SJSA1 (cell line): ENCODE results near the gene POTEI. TPM values are rescaled to one million over a fixed set of nuclear protein-coding genes. Genes with fewer than 3 reads are reported as not detected.
"Not testable (repeated sequence)": the region's sequence is repeated elsewhere in the genome, so short reads cannot be mapped to it uniquely, and the experiment has no call there.

Experiments
- DNase-seq, 2 experiments: peaks; one replicate each; pipeline ENCODE4 v3.0.0-alpha.2; 2015 to 2020; ENCODE audit warnings: low spot score in 2 of 2, low read depth in 1 of 2
- H3K27ac ChIP-seq: fragments of 250-450 bp; sonication (Bioruptor Pico); 2 replicates; pipeline ENCODE4 v1.5.1; 2020; ENCODE audit warnings: mild to moderate bottlenecking, moderate library complexity
- H3K27me3 ChIP-seq: fragments of 250-450 bp; sonication (Bioruptor Pico); replicated peaks from 2 replicates; pipeline ENCODE4 v1.5.1; 2020; ENCODE audit warnings: mild to moderate bottlenecking, moderate library complexity
- H3K36me3 ChIP-seq: fragments of 250-450 bp; sonication (Bioruptor Pico); 2 replicates; pipeline ENCODE4 v1.5.1; 2020; ENCODE audit warnings: mild to moderate bottlenecking
- H3K4me1 ChIP-seq: fragments of 250-450 bp; sonication (Bioruptor Pico); replicated peaks from 2 replicates; pipeline ENCODE4 v1.6.1; 2021; ENCODE audit warnings: mild to moderate bottlenecking
- H3K4me3 ChIP-seq: fragments of 250-450 bp; sonication (Bioruptor Pico); 2 replicates; pipeline ENCODE4 v1.5.1; 2020; ENCODE audit warnings: mild to moderate bottlenecking
- H3K9me3 ChIP-seq: fragments of 250-450 bp; sonication (Bioruptor Pico); replicated peaks from 2 replicates; pipeline ENCODE4 v1.5.1; 2020; ENCODE audit warnings: mild to moderate bottlenecking
- total RNA-seq: library from RNA; depleted of rRNA; stranded (reverse); fragments of >200 nt; shearing (Covaris generic); gene quantifications from 2 replicates; pipeline ENCODE4 v1.2.3, GENCODE V29; 2014; rRNA removed

Gene POTEI
- total RNA-seq: not detected in 2 replicates

DNA sequence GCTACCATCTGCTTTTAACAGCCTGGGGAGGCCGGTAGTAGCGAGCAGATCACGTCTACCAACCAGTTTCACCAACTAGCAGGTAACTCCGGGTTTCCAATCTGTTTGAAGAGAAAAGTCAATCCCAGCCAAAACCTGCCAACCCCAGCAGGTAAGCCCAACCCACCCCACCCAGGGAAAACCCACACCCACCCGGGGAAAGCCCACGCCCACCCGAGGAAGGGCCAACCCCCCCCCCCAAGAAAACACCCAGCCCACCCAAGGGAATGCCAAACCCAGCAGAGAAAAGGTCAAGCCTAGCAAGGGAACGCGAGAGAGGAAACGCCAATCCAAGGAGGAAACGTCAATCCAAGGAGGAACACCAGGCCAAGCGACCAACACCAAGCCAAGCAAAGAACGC lies at the start of gene POTEI:
TSS of gene POTEI (minus strand) at position 101 of the 400 bp plus-strand sequence. CDS start at position 8, 93 bp downstream.
- H3K27me3 ChIP-seq, H3K4me3 ChIP-seq, H3K27ac ChIP-seq, H3K4me1 ChIP-seq, DNase-seq, H3K36me3 ChIP-seq, H3K9me3 ChIP-seq: not testable (repeated sequence)

DNA sequence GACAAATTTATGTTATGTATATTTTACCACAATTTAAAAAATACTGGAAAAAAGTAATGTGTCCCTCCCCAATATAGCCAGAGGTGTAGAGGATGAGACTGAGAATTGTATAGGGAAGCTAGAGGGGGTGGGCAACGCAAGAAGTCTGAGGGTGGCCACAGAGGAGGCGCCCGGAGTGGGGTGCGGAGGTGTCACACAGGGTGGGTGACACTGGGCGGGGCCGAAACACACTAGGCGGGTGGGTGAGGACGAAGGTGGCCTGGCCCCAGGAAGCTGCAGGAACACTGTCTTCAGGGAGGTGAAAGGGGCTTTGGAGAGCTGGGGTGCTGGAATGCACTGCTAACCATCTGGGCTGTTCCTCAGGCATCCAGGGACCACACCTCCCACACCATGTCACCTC lies 47.3 kb upstream of the POTEI start:
- H3K4me1 ChIP-seq, DNase-seq, H3K36me3 ChIP-seq, H3K9me3 ChIP-seq, H3K27ac ChIP-seq, H3K27me3 ChIP-seq, H3K4me3 ChIP-seq: not testable (repeated sequence)

DNA sequence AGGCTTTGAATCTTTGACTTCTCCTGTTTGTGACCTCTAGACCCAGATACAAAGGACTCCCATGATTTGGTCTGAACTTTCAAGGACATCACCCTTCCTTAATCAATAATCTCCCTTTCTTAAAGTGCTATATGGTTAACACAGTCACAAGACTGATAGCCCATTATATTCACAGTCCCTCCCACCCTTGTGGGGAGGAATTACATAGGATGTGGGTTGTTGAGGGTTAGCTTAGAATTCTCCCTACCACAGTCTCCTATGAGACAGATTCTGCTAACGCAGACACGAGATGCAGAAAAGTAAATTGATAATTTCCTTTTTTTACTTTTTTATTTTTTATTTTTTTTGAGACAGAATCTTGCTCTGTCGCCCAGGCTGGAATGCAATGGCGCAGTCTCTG lies 45.0 kb upstream of the POTEI start:
- H3K9me3 ChIP-seq, H3K4me3 ChIP-seq, DNase-seq, H3K36me3 ChIP-seq, H3K4me1 ChIP-seq, H3K27ac ChIP-seq, H3K27me3 ChIP-seq: not testable (repeated sequence)

DNA sequence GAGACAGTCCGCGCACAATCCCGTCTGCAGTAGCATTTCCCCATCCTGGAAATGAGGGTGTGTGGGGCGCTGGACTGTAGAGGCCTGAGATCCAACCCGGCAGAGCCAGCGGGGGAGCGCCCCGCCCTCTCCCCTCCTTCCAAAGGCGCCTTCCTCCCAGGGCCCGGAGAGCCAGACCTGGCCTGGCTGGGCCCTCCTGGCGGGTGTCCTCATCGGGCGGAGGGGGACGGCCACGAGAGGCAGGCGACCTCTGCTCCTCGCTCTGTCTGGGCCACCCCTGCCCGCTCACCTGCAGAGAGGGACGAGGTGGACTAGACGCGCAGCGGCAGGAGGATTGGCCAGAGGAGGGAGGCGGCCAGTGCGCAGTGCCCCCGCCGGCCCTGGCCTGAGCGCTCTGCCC lies 40.3 kb upstream of the POTEI start:
- H3K4me1 ChIP-seq, H3K4me3 ChIP-seq, H3K9me3 ChIP-seq, DNase-seq, H3K27ac ChIP-seq, H3K36me3 ChIP-seq, H3K27me3 ChIP-seq: not testable (repeated sequence)

DNA sequence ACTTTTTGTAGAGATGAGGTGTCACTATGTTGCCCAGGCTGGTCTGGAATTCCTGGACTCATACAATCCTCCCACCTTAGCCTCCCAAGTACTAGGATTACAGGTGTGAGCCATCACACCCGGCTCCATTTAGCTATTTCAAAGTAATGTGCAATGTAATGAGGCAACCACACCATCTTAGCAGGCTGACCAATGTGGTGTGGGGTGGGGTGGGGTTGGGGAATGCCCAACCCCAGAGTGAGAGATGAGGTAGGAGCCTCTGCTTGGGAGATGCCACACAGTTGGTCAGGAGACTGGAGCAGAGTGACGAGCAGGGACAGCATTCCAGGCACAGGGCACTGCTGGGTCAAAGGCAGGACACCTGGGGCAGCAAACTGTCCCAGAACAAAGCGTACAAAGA lies 39.3 kb upstream of the POTEI start:
- not testable (repeated sequence) for H3K27me3 ChIP-seq, H3K4me1 ChIP-seq, DNase-seq, H3K36me3 ChIP-seq, H3K4me3 ChIP-seq, H3K27ac ChIP-seq, H3K9me3 ChIP-seq

DNA sequence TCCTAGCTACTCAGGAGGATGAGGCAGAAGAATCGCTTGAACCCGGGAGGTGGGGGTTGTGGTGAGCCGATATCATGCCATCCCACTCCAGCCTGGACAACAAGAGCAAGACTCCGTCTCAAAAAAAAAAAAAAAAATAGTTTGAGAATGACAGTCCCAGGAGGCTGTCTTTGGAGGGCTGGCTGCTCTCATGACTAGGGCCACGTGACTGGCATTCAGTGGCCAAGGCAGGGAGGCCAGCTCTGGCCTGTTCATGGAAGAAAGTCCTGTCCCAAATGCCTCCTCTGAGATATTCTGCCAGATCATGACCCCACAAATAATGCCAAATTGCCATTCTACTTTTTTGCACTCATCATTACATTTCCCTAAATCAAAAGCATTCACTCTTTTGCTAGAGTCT lies 35.9 kb upstream of the POTEI start:
- DNase-seq, H3K9me3 ChIP-seq, H3K4me3 ChIP-seq, H3K27me3 ChIP-seq, H3K4me1 ChIP-seq, H3K36me3 ChIP-seq, H3K27ac ChIP-seq: not testable (repeated sequence)

DNA sequence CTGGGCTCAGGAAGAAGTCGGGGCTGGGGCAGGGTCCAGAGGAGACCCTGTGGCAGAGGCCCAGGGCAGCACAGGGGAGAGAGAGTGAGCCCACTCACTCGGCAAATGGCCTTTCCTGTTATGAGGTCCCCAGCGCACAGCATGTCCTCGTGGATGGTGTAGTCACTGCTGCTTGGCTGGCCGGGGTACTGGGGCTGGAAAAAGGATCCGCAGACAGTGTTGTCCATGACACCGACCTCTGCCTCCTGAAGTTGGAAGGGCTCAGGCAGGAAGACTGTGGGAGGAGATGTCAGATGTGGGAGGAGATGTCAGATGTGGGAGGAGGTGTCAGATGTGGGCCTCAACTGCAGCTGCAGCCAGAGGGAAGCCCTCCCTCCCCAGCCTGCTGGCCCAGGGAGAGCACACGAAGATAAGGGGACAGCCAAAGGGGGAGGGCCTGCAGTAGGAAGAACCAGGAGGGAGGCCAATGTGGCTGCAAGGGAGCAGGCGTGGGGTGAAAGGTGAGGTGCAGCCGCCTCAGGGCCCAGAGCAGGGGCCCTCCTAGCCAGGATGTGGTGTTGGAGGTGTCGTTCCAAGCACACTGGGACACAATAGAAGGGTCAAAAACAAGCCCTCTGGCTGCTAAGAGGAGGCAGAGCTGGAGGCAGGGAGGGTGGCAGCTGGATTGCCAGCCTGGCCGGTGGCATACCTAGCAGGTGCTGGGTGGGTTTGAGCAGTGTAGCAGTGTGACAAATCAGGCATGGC lies 34.8 kb upstream of the POTEI start:
- H3K9me3 ChIP-seq, H3K4me3 ChIP-seq, H3K27ac ChIP-seq, H3K4me1 ChIP-seq, H3K27me3 ChIP-seq, DNase-seq, H3K36me3 ChIP-seq: not testable (repeated sequence)

DNA sequence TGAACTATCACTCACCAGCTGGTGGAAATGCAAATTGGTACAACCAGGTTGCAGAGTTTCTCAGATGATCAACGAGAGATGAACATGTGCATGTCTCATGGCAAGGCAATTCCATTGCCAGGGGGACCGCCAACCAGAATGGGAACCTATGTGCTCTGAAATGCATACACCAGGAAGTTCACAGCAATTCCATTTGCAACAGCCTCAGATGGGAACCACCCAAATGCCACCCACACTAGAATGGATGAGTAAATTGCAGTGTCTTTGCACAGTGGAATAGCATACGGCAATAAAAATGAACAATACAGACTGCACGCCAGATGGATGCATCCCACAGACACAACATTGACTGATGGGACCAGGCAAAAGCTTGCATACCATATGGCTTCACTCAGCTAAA lies 33.7 kb upstream of the POTEI start:
- not testable (repeated sequence) for H3K4me1 ChIP-seq

DNA sequence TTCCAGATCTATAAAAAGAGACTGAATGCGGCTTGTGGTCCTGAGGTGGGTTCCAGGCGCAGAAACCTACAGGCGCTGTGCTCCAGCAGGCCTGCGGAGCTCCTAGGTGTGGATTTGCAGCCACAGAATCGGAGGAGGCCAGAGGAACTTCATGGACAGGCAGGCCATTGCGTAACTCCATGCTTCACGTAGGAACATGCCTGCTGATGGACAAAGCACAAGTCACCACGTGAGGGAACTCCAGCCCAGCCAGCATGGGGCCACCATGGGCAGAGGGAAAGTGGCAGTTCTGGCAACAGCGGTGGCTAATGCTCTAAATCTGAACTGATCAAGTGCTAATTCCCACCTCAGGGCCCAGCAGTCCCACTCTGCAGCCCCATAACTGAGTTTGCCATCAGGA lies 29.1 kb upstream of the POTEI start:
- H3K4me3 ChIP-seq, DNase-seq, H3K9me3 ChIP-seq, H3K27me3 ChIP-seq, H3K27ac ChIP-seq, H3K4me1 ChIP-seq, H3K36me3 ChIP-seq: not testable (repeated sequence)

More for the DNA sequence above, 33.7 kb upstream of the POTEI start:
- DNase-seq, H3K9me3 ChIP-seq, H3K27me3 ChIP-seq, H3K4me3 ChIP-seq, H3K36me3 ChIP-seq, H3K27ac ChIP-seq: not testable (repeated sequence)

DNA sequence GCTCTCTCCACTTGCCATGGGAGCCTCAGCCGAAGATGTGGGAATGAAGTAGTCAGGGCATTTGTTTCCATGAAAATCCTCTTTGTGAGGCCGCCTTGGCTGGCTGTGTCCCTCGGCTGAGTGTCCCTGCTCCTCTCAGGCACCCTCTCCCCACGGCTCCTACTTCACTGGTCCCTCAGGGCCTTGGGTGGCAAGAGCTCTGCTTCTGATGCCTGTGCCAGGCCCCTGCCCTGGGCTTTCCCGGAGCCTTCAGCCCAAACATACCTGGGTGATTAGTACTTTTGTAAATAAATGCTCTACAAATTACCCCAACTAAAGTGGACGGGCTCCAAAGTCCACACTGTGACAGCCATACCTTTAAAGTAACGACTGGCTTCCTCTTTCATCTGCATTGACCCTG lies 27.5 kb upstream of the POTEI start:
- not testable (repeated sequence) for H3K36me3 ChIP-seq, H3K4me1 ChIP-seq, H3K9me3 ChIP-seq, DNase-seq, H3K27ac ChIP-seq, H3K27me3 ChIP-seq, H3K4me3 ChIP-seq

DNA sequence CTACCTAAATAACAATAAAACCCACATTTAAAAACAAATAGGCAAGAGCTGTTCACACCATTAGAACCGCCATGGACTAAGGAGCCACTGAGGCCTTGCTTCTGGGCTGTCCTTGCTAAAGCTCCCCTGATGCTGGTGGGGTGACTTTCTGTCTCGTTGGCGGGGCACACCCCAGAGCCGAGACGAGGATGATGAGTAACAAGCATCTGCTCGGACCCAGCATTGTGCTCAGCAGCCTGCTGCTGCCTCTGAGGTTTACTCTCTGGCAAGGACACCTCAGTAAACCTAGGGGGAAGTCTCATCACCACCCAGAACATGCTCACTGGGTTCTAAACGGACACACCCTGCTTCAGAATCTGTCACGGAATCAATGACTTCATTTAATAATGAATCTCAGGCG lies 22.5 kb upstream of the POTEI start:
- H3K4me3 ChIP-seq, H3K27me3 ChIP-seq, DNase-seq, H3K9me3 ChIP-seq, H3K4me1 ChIP-seq, H3K36me3 ChIP-seq, H3K27ac ChIP-seq: not testable (repeated sequence)

DNA sequence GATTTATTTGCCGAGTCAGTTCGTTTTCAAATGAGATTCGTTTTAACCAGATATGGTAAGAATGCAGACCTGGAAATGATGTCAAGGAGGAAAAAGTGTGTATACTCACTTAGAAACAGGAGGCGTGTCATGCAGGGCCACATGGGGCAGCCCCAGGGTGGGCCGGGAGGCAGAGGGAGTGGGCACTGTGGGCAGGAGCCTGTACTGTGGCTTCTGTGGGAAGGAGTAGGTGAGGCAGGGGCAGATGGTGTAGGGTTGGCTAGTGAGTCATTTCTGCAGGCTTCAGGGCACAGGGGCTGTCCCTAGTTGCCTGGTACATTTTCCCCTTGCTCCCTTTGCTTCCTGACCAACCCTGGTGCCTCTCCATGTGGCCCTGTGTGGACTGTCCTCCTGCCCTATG lies 22.1 kb upstream of the POTEI start:
- H3K27me3 ChIP-seq, H3K4me1 ChIP-seq, H3K9me3 ChIP-seq, H3K36me3 ChIP-seq, H3K4me3 ChIP-seq, DNase-seq, H3K27ac ChIP-seq: not testable (repeated sequence)

DNA sequence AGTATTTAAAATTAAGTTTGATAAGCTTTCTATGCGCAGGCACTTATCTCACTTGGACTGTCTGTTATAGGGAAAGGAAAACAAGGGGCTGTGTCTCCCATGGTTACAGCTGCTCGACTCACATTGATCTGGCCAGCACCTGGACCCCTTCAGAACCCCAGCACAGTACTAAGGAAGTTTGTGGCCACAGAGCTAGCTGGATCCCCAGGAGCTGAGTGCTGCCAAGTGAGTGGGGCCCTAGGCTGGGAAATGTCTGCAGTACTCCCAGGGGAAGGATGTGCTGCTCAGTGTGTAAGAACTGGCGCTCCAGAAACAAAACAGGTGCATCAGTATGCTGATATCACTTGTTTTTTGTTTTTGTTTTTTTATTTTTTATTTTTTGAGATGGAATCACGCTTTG lies 21.1 kb upstream of the POTEI start:
- not testable (repeated sequence) for H3K9me3 ChIP-seq, H3K27me3 ChIP-seq, DNase-seq, H3K4me3 ChIP-seq, H3K27ac ChIP-seq, H3K4me1 ChIP-seq, H3K36me3 ChIP-seq

DNA sequence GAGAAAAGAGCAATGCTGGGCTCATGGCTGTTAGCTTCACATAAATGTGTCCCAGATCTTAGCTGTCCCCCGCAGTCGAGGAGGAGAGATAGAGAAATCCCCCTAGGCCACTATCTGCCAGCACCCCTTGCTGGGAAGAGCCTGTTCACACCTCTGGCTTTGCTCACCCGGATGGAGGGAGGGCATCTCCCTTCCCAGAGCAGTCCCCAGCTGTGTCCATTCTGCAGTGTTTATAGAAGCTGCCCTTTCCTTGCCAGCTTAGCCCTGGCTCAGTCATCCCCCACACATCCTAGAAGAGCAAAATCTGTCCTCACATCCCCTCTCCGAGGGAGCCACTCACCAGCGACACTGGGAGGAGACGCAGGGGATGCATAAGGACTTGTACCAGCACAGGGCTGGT lies 20.4 kb upstream of the POTEI start:
- not testable (repeated sequence) for H3K4me3 ChIP-seq, H3K9me3 ChIP-seq, H3K4me1 ChIP-seq, DNase-seq, H3K36me3 ChIP-seq, H3K27ac ChIP-seq, H3K27me3 ChIP-seq

DNA sequence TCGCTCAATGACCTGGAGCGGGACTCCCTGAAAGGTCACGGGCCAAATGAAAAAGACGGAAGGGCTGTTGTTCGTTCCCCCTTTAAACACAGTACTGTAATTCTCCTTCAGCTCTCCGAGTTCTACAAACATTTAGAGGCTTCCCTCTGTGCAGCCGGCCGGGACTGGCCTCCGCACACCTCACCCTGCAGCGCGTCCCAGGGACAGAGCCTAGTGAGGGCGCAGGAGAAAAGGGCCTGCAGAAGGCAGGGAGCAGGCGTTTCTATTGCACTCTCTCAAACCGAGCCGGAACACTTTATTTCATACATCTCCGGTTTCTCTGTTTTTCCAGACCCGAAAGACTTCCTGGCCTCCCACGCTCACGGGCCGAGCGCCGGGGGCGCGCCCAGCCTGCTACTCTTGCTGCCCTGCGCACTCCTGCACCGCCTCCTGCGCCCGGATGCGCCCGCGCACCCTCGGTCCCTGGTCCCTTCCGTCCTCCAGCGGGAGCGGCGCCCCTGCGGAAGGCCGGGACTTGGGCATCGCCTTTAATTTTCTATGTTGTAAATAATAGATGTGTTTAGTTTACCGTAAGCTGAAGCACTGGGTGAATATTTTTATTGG lies 18.3 kb upstream of the POTEI start:
- H3K27me3 ChIP-seq, H3K27ac ChIP-seq, DNase-seq, H3K4me3 ChIP-seq, H3K36me3 ChIP-seq, H3K9me3 ChIP-seq, H3K4me1 ChIP-seq: not testable (repeated sequence)
